ENCODE results near the gene KERA.

DNA sequence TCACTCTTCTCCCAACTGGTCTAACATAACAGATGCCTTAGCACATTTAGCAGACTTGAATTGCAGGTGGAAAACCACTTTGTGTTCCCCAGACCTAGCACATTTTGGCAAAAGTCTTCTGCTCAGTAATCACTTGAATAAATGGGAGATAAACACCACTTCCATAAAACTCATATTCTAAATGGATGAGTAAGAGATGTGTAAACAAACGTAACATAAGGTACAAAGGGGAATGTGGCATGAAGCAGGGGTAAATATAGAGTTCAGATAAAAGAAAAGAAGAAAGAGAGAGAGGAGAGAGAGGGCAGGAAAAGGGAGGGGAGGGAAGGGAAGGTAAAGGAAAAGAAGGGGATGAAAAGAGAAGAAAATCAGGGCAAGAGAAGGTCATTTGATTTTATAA is 17.0 kb upstream of the KERA start:
- no peak for TF ChIP-seq EZH2 (IDR thresholded peaks at IDR 0.05)
- no peak for TF ChIP-seq POLR2AphosphoS5 (IDR thresholded peaks at IDR 0.05; ENCODE audit: borderline replicate concordance, low read depth, low read length)
- no peak for TF ChIP-seq FOXP2 (optimal IDR thresholded peaks at IDR 0.05; ENCODE audit: control extremely low read depth, extremely low read length, insufficient read depth)
